ENCODE measurements around the gene HPN. TPM values are rescaled to one million over a fixed set of nuclear protein-coding genes. Genes with fewer than 3 reads are reported as not detected.
A peak's percentile ranks its signal among the peaks of the same experiment; 100 is the strongest.
"Not testable (repeated sequence)": the region's sequence is repeated elsewhere in the genome, so short reads cannot be mapped to it uniquely, and the experiment has no call there.

HPN gene
- 0.06 TPM for polyA plus RNA-seq (2012; ENCODE audit: low read depth, missing spikeins)

- TF ChIP-seq POU2F2 (IDR thresholded peaks at IDR 0.05; ENCODE audit: low read depth, low read length) (no peak), SPI1 (IDR thresholded peaks at IDR 0.05; ENCODE audit: low read depth, low read length) (no peak), POLR2AphosphoS5 (IDR thresholded peaks at IDR 0.05; ENCODE audit: low read depth, low read length) (no peak), PAX5 (IDR thresholded peaks at IDR 0.05; ENCODE audit: insufficient read depth, low read length, severe bottlenecking) (no peak), POLR2A (IDR thresholded peaks at IDR 0.05; ENCODE audit: low read depth, low read length) (no peak)
- FAIRE-seq: no peak
- DNase-seq (ENCODE audit: insufficient read length, low spot score): no peak
Observed at GRCh38 chr19:35041548-35042055, at the start of gene HPN. Gene HPN (plus strand): TSS chr19:35041721. CDS start chr19:35042507, 786 bp downstream.

GRCh38 chr19:34992582-34992981 is 48.9 kb upstream of the HPN start:
- not testable (repeated sequence) for FAIRE-seq; DNase-seq (ENCODE audit: insufficient read length, low spot score)

- no peak for FAIRE-seq
- no peak for DNase-seq (ENCODE audit: insufficient read length, low spot score)
- TF ChIP-seq POU2F2 (IDR thresholded peaks at IDR 0.05; ENCODE audit: low read depth, low read length): no peak
- no peak for TF ChIP-seq POLR2A (IDR thresholded peaks at IDR 0.05; ENCODE audit: low read depth, low read length)
- TF ChIP-seq POLR2AphosphoS5 (IDR thresholded peaks at IDR 0.05; ENCODE audit: low read depth, low read length): no peak
- no peak for TF ChIP-seq TAF1 (IDR thresholded peaks at IDR 0.05; ENCODE audit: low read depth, low read length)
- TF ChIP-seq SPI1 (IDR thresholded peaks at IDR 0.05; ENCODE audit: low read depth, low read length): no peak
- no peak for TF ChIP-seq PAX5 (IDR thresholded peaks at IDR 0.05; ENCODE audit: insufficient read depth, low read length, severe bottlenecking)
Observed at GRCh38 chr19:34994286-34994642, 47.3 kb upstream of the HPN start.

GRCh38 chr19:34994643-34995541 is 46.6 kb upstream of the HPN start:
- DNase-seq (ENCODE audit: insufficient read length, low spot score) (no peak), FAIRE-seq (no peak)
- TF ChIP-seq PAX5 (IDR thresholded peaks at IDR 0.05; ENCODE audit: insufficient read depth, low read length, severe bottlenecking): no peak
- TF ChIP-seq POLR2A (IDR thresholded peaks at IDR 0.05; ENCODE audit: low read depth, low read length): no peak
- TF ChIP-seq TAF1 (IDR thresholded peaks at IDR 0.05; ENCODE audit: low read depth, low read length): no peak
- no peak for TF ChIP-seq POLR2AphosphoS5 (IDR thresholded peaks at IDR 0.05; ENCODE audit: low read depth, low read length)
- no peak for TF ChIP-seq POU2F2 (IDR thresholded peaks at IDR 0.05; ENCODE audit: low read depth, low read length)

GRCh38 chr19:34995551-34995950 is 46.0 kb upstream of the HPN start:
- TF ChIP-seq PAX5 (IDR thresholded peaks at IDR 0.05; ENCODE audit: insufficient read depth, low read length, severe bottlenecking): no peak
- TF ChIP-seq POLR2A (IDR thresholded peaks at IDR 0.05; ENCODE audit: low read depth, low read length): no peak
- TF ChIP-seq POLR2AphosphoS5 (IDR thresholded peaks at IDR 0.05; ENCODE audit: low read depth, low read length): no peak
- no peak for TF ChIP-seq SPI1 (IDR thresholded peaks at IDR 0.05; ENCODE audit: low read depth, low read length)
- no peak for TF ChIP-seq TAF1 (IDR thresholded peaks at IDR 0.05; ENCODE audit: low read depth, low read length)
- no peak for TF ChIP-seq POU2F2 (IDR thresholded peaks at IDR 0.05; ENCODE audit: low read depth, low read length)
- DNase-seq (ENCODE audit: insufficient read length, low spot score) (no peak), FAIRE-seq (no peak)

- FAIRE-seq (no peak), DNase-seq (ENCODE audit: insufficient read length, low spot score) (no peak)
- TF ChIP-seq TAF1 (IDR thresholded peaks at IDR 0.05; ENCODE audit: low read depth, low read length): no peak
- no peak for TF ChIP-seq SPI1 (IDR thresholded peaks at IDR 0.05; ENCODE audit: low read depth, low read length)
- no peak for TF ChIP-seq PAX5 (IDR thresholded peaks at IDR 0.05; ENCODE audit: insufficient read depth, low read length, severe bottlenecking)
- no peak for TF ChIP-seq POLR2A (IDR thresholded peaks at IDR 0.05; ENCODE audit: low read depth, low read length)
- no peak for TF ChIP-seq POLR2AphosphoS5 (IDR thresholded peaks at IDR 0.05; ENCODE audit: low read depth, low read length)
- no peak for TF ChIP-seq POU2F2 (IDR thresholded peaks at IDR 0.05; ENCODE audit: low read depth, low read length)
Observed at GRCh38 chr19:34997071-34997617, 44.4 kb upstream of the HPN start.

GRCh38 chr19:34998224-34998623 is 43.3 kb upstream of the HPN start:
- not testable (repeated sequence) for FAIRE-seq; DNase-seq (ENCODE audit: insufficient read length, low spot score)

GRCh38 chr19:34998777-34999497 is 42.6 kb upstream of the HPN start:
- FAIRE-seq: no peak
- TF ChIP-seq SPI1 (IDR thresholded peaks at IDR 0.05; ENCODE audit: low read depth, low read length): no peak
- no peak for TF ChIP-seq PAX5 (IDR thresholded peaks at IDR 0.05; ENCODE audit: insufficient read depth, low read length, severe bottlenecking)
- no peak for TF ChIP-seq POLR2AphosphoS5 (IDR thresholded peaks at IDR 0.05; ENCODE audit: low read depth, low read length)
- no peak for TF ChIP-seq POU2F2 (IDR thresholded peaks at IDR 0.05; ENCODE audit: low read depth, low read length)
- TF ChIP-seq TAF1 (IDR thresholded peaks at IDR 0.05; ENCODE audit: low read depth, low read length): no peak
- DNase-seq (ENCODE audit: insufficient read length, low spot score): no peak

- TF ChIP-seq POLR2A (IDR thresholded peaks at IDR 0.05; ENCODE audit: low read depth, low read length) (no peak), TAF1 (IDR thresholded peaks at IDR 0.05; ENCODE audit: low read depth, low read length) (peak; percentile 38; the same call in 1 of the 2 replicates)
- peak; percentile 87 for DNase-seq (ENCODE audit: insufficient read length, low spot score)
- FAIRE-seq: peak; percentile 82
Observed at GRCh38 chr19:34999498-35000337, 41.8 kb upstream of the HPN start, which contains the start of gene GRAMD1A. Gene GRAMD1A (plus strand): TSS chr19:35000323. CDS start chr19:35000479, 156 bp downstream.

All from GM12891 (cell line).